ENCODE data around the gene RYR2.

The RYR2 gene

GRCh38 chr1:237873487-237874211, 831.7 kb downstream of the RYR2 start:
- DNase-seq, result peak; percentile 77

DNA sequence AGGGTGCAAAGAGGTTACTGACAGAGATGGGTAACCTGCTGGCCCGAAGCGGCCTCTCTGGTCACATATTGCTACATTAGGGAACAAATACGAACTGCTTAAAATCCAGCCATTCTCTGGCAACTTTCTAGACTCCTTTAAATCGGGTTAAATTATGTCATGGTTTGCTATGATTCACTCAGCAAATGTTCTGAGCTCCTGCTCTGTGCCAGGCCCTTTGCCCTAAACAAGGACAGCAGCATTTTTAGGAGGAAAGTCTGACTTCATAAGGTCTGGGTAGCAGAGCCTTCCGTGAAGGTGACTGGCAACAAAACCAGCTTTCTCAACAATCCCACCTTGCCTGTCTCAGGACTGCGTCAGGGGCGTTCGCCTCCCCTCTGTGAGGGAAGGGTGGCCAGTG, 833.3 kb downstream of the RYR2 start:
- DNase-seq, result no peak

GRCh38 chr1:237877631-237878030, 835.6 kb downstream of the RYR2 start:
- DNase-seq, result no peak

GRCh38 chr1:237878406-237878805, 836.4 kb downstream of the RYR2 start:
- no peak for DNase-seq

DNA sequence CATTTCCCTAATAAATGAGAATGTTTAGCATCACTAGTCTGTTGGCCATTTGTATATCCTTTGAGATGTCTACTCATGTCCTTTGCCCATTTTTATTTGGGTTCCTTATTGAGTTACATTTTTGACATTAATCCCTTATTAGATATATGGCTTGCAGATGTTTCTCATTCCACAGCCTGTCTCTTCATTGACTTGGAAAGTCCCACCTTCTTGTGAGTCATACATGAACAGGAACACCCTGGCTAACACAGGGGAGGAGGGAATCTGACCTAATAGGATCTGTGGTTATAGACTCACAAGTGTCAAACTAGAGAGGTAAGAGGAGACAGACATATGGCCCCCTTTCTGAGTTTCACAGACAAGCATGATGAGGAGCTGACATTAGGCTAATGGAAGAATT, 837.2 kb downstream of the RYR2 start:
- DNase-seq, result peak; percentile 37
